Measurements from ENCODE around the gene IL18BP.

Gene IL18BP

DNA sequence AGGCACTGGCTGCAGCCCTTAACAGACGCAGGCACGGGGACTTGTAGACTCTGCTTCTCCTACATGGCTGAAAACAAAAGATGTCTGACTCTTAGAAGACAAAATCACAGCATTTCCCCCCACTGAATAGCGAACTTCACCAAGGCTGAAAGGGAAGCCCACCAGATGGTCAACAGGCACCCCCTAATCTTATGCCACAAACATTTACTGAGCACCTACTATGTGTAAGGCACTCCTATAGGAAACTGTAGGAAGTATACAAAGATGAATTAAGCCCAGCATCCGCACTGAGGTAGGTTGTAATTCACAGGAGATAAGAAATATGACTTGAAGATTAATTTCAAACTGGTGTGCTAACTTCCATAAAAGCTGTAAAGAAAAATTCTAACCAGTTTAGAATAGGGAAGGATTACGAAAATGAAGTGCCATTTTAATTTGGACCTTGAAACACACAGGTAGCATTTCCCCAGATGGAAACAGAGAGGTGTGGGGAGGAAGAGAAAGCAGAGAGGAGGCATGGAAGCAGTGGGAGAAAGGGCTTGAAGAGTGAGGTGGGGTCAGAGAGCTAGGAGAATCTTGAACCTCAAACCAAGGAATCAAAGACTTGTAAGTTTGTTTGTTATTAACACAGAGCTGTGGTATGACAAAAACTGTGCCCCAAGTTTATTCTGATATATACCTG, 43.5 kb downstream of the IL18BP start:
- no peak for DNase-seq (ENCODE audit: low read depth)
- peak overlapping the region; percentile 79 for H3K4me3 ChIP-seq (ENCODE audit: low read length)
- TF ChIP-seq, protein P1, sequence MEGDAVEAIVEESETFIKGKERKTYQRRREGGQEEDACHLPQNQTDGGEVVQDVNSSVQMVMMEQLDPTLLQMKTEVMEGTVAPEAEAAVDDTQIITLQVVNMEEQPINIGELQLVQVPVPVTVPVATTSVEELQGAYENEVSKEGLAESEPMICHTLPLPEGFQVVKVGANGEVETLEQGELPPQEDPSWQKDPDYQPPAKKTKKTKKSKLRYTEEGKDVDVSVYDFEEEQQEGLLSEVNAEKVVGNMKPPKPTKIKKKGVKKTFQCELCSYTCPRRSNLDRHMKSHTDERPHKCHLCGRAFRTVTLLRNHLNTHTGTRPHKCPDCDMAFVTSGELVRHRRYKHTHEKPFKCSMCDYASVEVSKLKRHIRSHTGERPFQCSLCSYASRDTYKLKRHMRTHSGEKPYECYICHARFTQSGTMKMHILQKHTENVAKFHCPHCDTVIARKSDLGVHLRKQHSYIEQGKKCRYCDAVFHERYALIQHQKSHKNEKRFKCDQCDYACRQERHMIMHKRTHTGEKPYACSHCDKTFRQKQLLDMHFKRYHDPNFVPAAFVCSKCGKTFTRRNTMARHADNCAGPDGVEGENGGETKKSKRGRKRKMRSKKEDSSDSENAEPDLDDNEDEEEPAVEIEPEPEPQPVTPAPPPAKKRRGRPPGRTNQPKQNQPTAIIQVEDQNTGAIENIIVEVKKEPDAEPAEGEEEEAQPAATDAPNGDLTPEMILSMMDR (IDR thresholded peaks at IDR 0.05; ENCODE audit: insufficient read depth, low read depth, low read length, missing control alignments): no peak

DNA sequence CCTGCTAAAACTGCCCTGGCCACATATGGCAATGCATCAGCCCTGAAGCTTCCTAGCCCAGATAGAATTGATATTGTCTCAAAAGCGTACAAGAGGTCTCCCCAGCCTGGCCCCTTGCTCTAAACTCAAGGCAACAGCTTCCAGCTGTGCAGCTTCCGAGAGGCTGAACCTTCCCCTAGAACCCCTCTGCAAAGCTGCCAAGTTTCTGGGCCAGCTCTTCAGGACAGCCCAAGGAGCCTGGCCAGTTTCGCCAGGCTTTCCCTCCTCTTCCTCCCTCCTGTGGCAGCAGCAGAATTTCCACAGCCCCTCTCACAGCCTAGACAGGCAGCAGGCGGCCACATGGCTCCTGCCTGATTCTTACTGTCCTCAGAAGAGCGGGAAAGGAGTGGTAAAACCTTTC, 47.1 kb downstream of the IL18BP start:
- H3K4me3 ChIP-seq (ENCODE audit: low read length): no peak overlapping the region
- no peak for DNase-seq (ENCODE audit: low read depth)
- TF ChIP-seq, protein P1 (IDR thresholded peaks at IDR 0.05; ENCODE audit: insufficient read depth, low read depth, low read length, missing control alignments): no peak

DNA sequence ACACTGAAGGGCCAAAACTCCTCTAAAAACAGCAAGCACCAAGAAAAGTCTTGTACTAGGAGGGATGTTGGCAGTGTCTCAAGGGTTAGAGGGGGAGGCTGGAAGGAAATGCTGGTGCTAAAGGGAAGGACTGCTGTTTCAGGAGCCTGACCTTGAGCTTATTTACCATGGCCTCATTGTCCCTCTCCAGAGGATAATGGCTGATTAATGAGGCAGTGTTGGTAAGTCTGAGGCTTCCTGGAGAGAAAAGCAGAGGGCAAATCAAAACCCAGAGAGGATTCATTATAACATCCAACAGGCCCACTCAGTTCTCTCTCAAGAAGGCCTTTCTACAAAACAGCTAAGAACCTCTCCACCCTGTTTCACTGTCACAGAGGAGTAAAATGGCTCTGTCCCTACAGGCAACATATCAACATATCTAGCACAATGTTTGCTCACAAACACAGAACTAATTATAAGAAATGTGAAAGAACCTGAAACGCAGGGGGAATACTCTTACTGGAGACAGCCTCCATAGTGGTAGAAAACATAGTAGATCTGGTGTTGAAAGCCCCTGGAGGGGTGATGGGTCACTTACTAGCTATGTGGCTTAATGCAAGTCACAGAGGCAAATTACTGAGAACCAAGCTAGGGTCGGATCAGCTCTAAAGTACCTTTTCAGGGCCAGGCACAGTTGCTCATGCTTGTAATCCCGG, 50.2 kb downstream of the IL18BP start:
- TF ChIP-seq, protein P1 (IDR thresholded peaks at IDR 0.05; ENCODE audit: insufficient read depth, low read depth, low read length, missing control alignments): no peak
- DNase-seq (ENCODE audit: low read depth): no peak
- H3K4me3 ChIP-seq (ENCODE audit: low read length): no peak overlapping the region

Data from epithelial cell of esophagus (primary cell).